ENCODE data around the gene GLIS1. TPM values are rescaled to one million over a fixed set of nuclear protein-coding genes. Genes with fewer than 3 reads are reported as not detected.

Gene GLIS1
- total and polyA plus RNA-seq, 8 donors = 0.06 to 0.26 (median 0.13) TPM; not detected in 4

GRCh38 chr1:53529555-53529954, 209.4 kb downstream of the GLIS1 start:
- no peaks in the 10 kb centered on the region for H3K27me3 ChIP-seq
- H3K4me3 ChIP-seq = no peak overlapping the region
- ATAC-seq (no peak), FAIRE-seq (no peak), DNase-seq (no peak)
- H3K27ac ChIP-seq = no peak overlapping the region
- no peaks in the 10 kb centered on the region for H3K9me3 ChIP-seq
- WGBS, 2 donors = 86 to 91% methylated on average over 14 of the region's 14 CpGs
- H3K36me3 ChIP-seq = no peaks in the 10 kb centered on the region
- intact Hi-C loops (cut with DNase I) = no loop called here
- TF ChIP-seq CTCF (IDR thresholded peaks at IDR 0.05) = no peak
- no peaks in the 10 kb centered on the region for H3K4me1 ChIP-seq

GRCh38 chr1:53527368-53527767, 211.6 kb downstream of the GLIS1 start:
- 89 to 93% methylated on average over 7 of the region's 7 CpGs for WGBS, 2 donors
- H3K4me1 ChIP-seq = no peaks in the 10 kb centered on the region
- DNase-seq (no peak), FAIRE-seq (no peak), ATAC-seq (no peak)
- no peaks in the 10 kb centered on the region for H3K9me3 ChIP-seq
- TF ChIP-seq CTCF (IDR thresholded peaks at IDR 0.05) = no peak
- no peak overlapping the region for H3K27ac ChIP-seq
- intact Hi-C loops (cut with DNase I) = no loop called here
- H3K36me3 ChIP-seq = no peaks in the 10 kb centered on the region
- no peak overlapping the region for H3K4me3 ChIP-seq
- no peaks in the 10 kb centered on the region for H3K27me3 ChIP-seq

- H3K27me3 ChIP-seq = no peaks in the 10 kb centered on the region
- H3K4me3 ChIP-seq = no peak overlapping the region
- TF ChIP-seq CTCF (IDR thresholded peaks at IDR 0.05) = no peak
- no peak overlapping the region for H3K27ac ChIP-seq
- no peaks in the 10 kb centered on the region for H3K9me3 ChIP-seq
- WGBS, 2 donors = 45 to 47% methylated on average over 29 of the region's 29 CpGs
- DNase-seq (peak in 4 of 6 donors; percentile 27 to 49 (median 40)), FAIRE-seq (no peak), ATAC-seq (peak; percentile 62 to 89 (median 78))
- H3K36me3 ChIP-seq = no peaks in the 10 kb centered on the region
- intact Hi-C loops (cut with DNase I) = no loop called here
- no peaks in the 10 kb centered on the region for H3K4me1 ChIP-seq
These were observed 212.4 kb downstream of the GLIS1 start for GRCh38 chr1:53526451-53527101.

GRCh38 chr1:53525595-53525994, 213.4 kb downstream of the GLIS1 start:
- no peak for FAIRE-seq
- DNase-seq = no peak
- no peak for TF ChIP-seq CTCF (IDR thresholded peaks at IDR 0.05)
- H3K9me3 ChIP-seq = no peaks in the 10 kb centered on the region
- no peak for ATAC-seq
- intact Hi-C loops (cut with DNase I) = no loop called here
- no peak overlapping the region for H3K4me3 ChIP-seq
- H3K4me1 ChIP-seq = no peaks in the 10 kb centered on the region
- no peak overlapping the region for H3K27ac ChIP-seq
- H3K27me3 ChIP-seq = no peaks in the 10 kb centered on the region
- no peaks in the 10 kb centered on the region for H3K36me3 ChIP-seq
- 80 to 90% methylated on average over 11 of the region's 11 CpGs for WGBS, 2 donors
